ENCODE measurements around the gene PRLHR. TPM values are rescaled to one million over a fixed set of nuclear protein-coding genes. Genes with fewer than 3 reads are reported as not detected.

Gene PRLHR
- total RNA-seq, 5 donors from 2014 or later (not counting 1 experiment from before 2014, with no cell fraction given) = not detected

DNA sequence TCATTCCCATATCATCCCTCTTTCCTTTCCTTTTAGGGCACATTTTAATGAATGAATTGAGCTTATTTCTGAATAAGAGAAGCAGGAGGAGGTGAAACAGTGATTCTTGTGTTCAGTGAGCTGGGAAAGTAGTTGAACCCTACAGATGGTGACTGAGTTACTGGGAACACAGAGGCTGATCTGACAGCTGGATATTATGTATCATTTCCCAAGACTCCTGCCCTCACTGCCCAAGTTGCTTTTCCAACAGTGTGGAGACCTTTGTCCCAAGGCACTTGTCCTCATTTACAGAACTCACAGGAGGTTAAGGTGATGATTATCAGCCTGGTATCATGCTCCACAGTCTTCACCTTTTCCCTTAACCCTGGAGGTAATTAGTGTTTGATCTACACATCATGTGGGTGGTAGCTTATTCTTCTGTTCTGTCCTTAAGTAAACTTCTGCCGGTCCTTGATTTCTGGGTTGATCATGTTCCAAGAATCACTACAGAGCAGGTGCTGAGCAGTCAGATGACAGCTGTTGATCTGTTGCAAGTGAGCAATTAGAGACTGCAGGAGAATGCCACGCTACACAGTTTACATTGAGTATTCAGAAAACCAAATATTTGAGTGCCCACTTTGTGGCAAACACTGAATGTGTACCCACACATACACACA lies 2.6 kb downstream of the PRLHR start:
- H3K9me3 ChIP-seq = no peaks in the 10 kb centered on the region
- Mint-ChIP-seq H3K36me3 (no peaks in the 10 kb centered on the region), H3K4me3 (no peak overlapping the region), H3K9me3 (peaks cover 0 to 4% (median 0%) of the 10 kb centered on the region in 3 donors), H3K27ac (no peak overlapping the region), H3K27me3 (peaks cover 47 to 54% of the 10 kb centered on the region in 2 donors), H3K4me1 (peaks cover 26 to 30% (median 26%) of the 10 kb centered on the region in 3 donors)
- no peak for ATAC-seq (replicated peaks in 1 of 4)
- H3K4me1 ChIP-seq (ENCODE audit: control insufficient read depth in 1 of 2, extremely low read depth in 1 of 2, insufficient read depth in 2 of 2, low read length in 2 of 2) = peaks cover 0 to 24% of the 10 kb centered on the region in 2 experiments
- no peaks in the 10 kb centered on the region for H3K36me3 ChIP-seq (ENCODE audit: control insufficient read depth in 2 of 2, extremely low read depth in 1 of 2, insufficient read depth in 1 of 2, low read length in 1 of 2)
- ChIA-PET POLR2A (interaction anchor here in 1 of 2 donors (0.7 kb wide), 1 partner anchor 19 kb away, joined by 5 read pairs; no protein-coding TSS in a partner anchor), CTCF (interaction anchor here in 1 of 2 donors (0.6 kb wide), 1 partner anchor 127 kb away, joined by 3 read pairs; no protein-coding TSS in a partner anchor)
- no peak overlapping the region for H3K27ac ChIP-seq (ENCODE audit: low read length)
- H3K27me3 ChIP-seq (replicated peaks in 1 of 2; ENCODE audit: control insufficient read depth in 2 of 2, extremely low read depth in 1 of 2, insufficient read depth in 2 of 2, low read length in 1 of 2) = peaks cover 7 to 47% of the 10 kb centered on the region in 2 experiments
- no CpG with 5 or more reads among the region's 2 CpGs for WGBS (ENCODE audit: insufficient coverage)
- no peak for DNase-seq
- no peak overlapping the region for H3K4me3 ChIP-seq (ENCODE audit: control insufficient read depth in 1 of 2, extremely low read depth in 1 of 2, low read length in 1 of 2)

DNA sequence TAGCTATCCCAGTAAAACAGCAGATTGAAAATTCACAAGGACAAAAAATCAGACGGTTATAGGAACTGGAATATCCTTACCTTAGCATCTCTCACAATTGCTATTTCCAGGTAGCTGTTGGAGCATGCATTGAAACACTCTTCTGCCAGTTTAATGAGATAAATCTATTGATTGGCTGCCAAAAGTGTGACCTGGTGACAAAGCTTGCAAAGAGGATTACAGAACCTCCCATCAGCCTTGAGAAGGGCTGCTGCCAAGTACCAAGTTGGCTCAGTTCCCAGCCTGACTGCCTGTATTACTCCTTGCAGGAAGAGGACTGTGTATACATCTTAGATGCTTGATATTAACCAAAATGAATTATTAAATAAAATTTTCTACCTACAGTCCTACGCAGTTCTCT lies 5.1 kb downstream of the PRLHR start:
- H3K27me3 Mint-ChIP-seq = peaks cover 29 to 36% of the 10 kb centered on the region in 2 donors
- no peak overlapping the region for H3K27ac Mint-ChIP-seq
- H3K9me3 Mint-ChIP-seq = peaks cover 0 to 4% (median 0%) of the 10 kb centered on the region in 3 donors
- no peak overlapping the region for H3K4me3 Mint-ChIP-seq
- no peak overlapping the region for H3K4me3 ChIP-seq (ENCODE audit: control insufficient read depth in 1 of 2, extremely low read depth in 1 of 2, low read length in 1 of 2)
- H3K36me3 ChIP-seq (ENCODE audit: control insufficient read depth in 2 of 2, extremely low read depth in 1 of 2, insufficient read depth in 1 of 2, low read length in 1 of 2) = no peaks in the 10 kb centered on the region
- no peak for ATAC-seq (replicated peaks in 1 of 4)
- ChIA-PET POLR2A (no interaction called here), CTCF (no interaction called here)
- no peaks in the 10 kb centered on the region for H3K36me3 Mint-ChIP-seq
- H3K4me1 Mint-ChIP-seq = peaks cover 12 to 15% (median 13%) of the 10 kb centered on the region in 3 donors
- DNase-seq = no peak
- H3K27me3 ChIP-seq (replicated peaks in 1 of 2; ENCODE audit: control insufficient read depth in 2 of 2, extremely low read depth in 1 of 2, insufficient read depth in 2 of 2, low read length in 1 of 2) = peaks cover 5 to 27% of the 10 kb centered on the region in 2 experiments
- no peak overlapping the region for H3K27ac ChIP-seq (ENCODE audit: low read length)
- H3K4me1 ChIP-seq (ENCODE audit: control insufficient read depth in 1 of 2, extremely low read depth in 1 of 2, insufficient read depth in 2 of 2, low read length in 2 of 2) = peaks cover 0 to 11% of the 10 kb centered on the region in 2 experiments
- no CpG with 5 or more reads among the region's 2 CpGs for WGBS (ENCODE audit: insufficient coverage)
- H3K9me3 ChIP-seq = no peaks in the 10 kb centered on the region

DNA sequence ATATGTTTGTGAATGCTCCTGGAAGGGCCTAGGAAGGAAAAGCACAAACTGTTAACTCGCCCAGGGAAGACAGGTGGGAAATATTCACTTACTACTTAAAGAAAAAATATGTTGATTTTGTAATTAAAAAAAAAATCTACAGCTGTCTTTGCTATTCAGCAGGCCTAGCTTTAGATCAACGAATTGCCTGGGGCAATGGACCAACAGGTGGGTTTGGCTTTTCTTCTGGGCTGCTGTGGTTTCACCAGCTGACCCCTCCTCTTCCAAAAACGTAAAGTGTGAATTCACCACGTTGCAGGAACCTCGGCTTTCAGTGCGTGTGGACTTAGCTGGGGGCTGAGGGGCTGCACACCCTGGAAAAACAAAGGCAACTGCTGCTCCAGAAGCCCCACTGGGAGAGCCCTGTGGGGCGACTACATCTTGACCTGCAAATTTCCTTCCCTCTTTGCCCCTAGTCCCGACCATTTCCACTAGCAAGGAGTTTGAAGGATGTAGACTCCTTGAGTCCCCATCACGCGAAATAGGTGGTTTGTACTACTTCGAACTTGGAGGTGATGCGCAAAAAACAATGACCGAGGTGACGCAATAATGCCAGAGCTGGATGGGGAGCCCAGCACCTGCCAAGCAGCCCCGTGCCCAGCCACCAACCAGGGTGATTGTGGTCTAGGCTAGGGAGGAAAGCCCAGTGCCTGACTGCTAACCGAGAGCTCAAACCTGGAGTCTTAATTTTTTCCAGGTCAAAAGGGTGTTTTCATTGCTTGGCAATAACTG lies 7.4 kb downstream of the PRLHR start:
- WGBS (ENCODE audit: insufficient coverage) = 77% methylated on average over 8 of the region's 16 CpGs
- ChIA-PET POLR2A (no interaction called here), CTCF (no interaction called here)
- ATAC-seq (replicated peaks in 1 of 4) (no peak), DNase-seq (no peak)
- H3K27ac Mint-ChIP-seq = no peak overlapping the region
- Histone ChIP-seq H3K9me3 (no peaks in the 10 kb centered on the region), H3K4me3 (ENCODE audit: control insufficient read depth in 1 of 2, extremely low read depth in 1 of 2, low read length in 1 of 2) (no peak overlapping the region), H3K36me3 (ENCODE audit: control insufficient read depth in 2 of 2, extremely low read depth in 1 of 2, insufficient read depth in 1 of 2, low read length in 1 of 2) (no peaks in the 10 kb centered on the region), H3K27me3 (replicated peaks in 1 of 2; ENCODE audit: control insufficient read depth in 2 of 2, extremely low read depth in 1 of 2, insufficient read depth in 2 of 2, low read length in 1 of 2) (peaks cover 0 to 9% of the 10 kb centered on the region in 2 experiments), H3K27ac (ENCODE audit: low read length) (no peak overlapping the region), H3K4me1 (ENCODE audit: control insufficient read depth in 1 of 2, extremely low read depth in 1 of 2, insufficient read depth in 2 of 2, low read length in 2 of 2) (no peaks in the 10 kb centered on the region)
- no peaks in the 10 kb centered on the region for H3K36me3 Mint-ChIP-seq
- peaks cover 13% of the 10 kb centered on the region in 2 donors for H3K27me3 Mint-ChIP-seq
- no peaks in the 10 kb centered on the region for H3K4me1 Mint-ChIP-seq
- H3K9me3 Mint-ChIP-seq = peaks cover 0 to 4% (median 0%) of the 10 kb centered on the region in 3 donors
- H3K4me3 Mint-ChIP-seq = no peak overlapping the region

DNA sequence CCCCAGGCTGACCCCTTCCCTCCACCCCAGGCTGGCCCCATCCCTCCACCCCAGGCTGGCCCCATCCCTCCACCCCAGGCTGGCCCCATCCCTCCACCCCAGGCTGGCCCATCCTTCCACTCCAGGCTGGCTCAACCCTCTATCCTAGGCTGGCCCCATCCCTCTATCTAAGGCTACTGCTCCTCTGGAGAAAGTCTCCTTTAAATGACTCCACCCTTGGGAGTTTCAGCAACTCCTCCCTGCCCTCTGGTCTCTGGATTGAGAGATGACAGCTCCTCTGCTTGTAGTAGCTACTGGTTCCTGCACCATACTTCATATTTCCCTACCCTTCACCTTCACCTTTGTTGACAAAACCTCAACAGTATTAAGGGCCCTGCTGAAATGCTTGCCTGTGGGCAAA lies 8.5 kb downstream of the PRLHR start:
- Histone ChIP-seq H3K27me3 (replicated peaks in 1 of 2; ENCODE audit: control insufficient read depth in 2 of 2, extremely low read depth in 1 of 2, insufficient read depth in 2 of 2, low read length in 1 of 2) (peaks cover 0 to 9% of the 10 kb centered on the region in 2 experiments), H3K4me3 (ENCODE audit: control insufficient read depth in 1 of 2, extremely low read depth in 1 of 2, low read length in 1 of 2) (no peak overlapping the region), H3K9me3 (no peaks in the 10 kb centered on the region), H3K4me1 (ENCODE audit: control insufficient read depth in 1 of 2, extremely low read depth in 1 of 2, insufficient read depth in 2 of 2, low read length in 2 of 2) (no peaks in the 10 kb centered on the region), H3K27ac (ENCODE audit: low read length) (no peak overlapping the region), H3K36me3 (ENCODE audit: control insufficient read depth in 2 of 2, extremely low read depth in 1 of 2, insufficient read depth in 1 of 2, low read length in 1 of 2) (no peaks in the 10 kb centered on the region)
- Mint-ChIP-seq H3K27me3 (peaks cover 2 to 4% of the 10 kb centered on the region in 2 donors), H3K4me1 (no peaks in the 10 kb centered on the region), H3K9me3 (no peaks in the 10 kb centered on the region), H3K36me3 (no peaks in the 10 kb centered on the region), H3K4me3 (no peak overlapping the region), H3K27ac (no peak overlapping the region)
- POLR2A ChIA-PET = no interaction called here
- no peak for DNase-seq
- ATAC-seq (replicated peaks in 1 of 4) = no peak
- CTCF ChIA-PET = interaction anchor here in 1 of 2 donors (0.6 kb wide), 1 partner anchor 40 kb away, joined by 4 read pairs; no protein-coding TSS in a partner anchor

DNA sequence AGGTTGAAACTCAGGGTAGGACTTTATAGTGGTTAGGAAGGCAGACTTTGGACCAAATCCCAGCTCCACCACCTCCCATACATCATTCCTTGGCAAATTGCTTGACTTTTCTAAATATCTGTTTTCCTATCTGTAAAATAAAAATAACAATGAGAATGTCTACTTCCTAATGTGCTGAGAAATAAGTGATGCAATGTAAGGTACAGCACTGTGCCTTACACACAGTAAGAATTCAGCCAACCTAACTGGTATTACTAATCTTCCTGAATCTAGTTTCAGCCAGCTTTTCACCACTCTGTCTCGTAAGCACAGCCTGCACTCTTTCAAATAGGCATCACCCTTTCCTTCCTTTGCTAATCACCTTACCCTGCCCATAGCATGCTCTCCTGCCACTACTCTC lies 9.7 kb downstream of the PRLHR start:
- H3K4me1 Mint-ChIP-seq = no peaks in the 10 kb centered on the region
- no peak overlapping the region for H3K4me3 Mint-ChIP-seq
- H3K36me3 Mint-ChIP-seq = no peaks in the 10 kb centered on the region
- POLR2A ChIA-PET = no interaction called here
- peaks cover 0 to 6% of the 10 kb centered on the region in 2 experiments for H3K27me3 ChIP-seq (replicated peaks in 1 of 2; ENCODE audit: control insufficient read depth in 2 of 2, extremely low read depth in 1 of 2, insufficient read depth in 2 of 2, low read length in 1 of 2)
- no peaks in the 10 kb centered on the region for H3K36me3 ChIP-seq (ENCODE audit: control insufficient read depth in 2 of 2, extremely low read depth in 1 of 2, insufficient read depth in 1 of 2, low read length in 1 of 2)
- peaks cover 0 to 4% of the 10 kb centered on the region in 2 donors for H3K27me3 Mint-ChIP-seq
- H3K4me3 ChIP-seq (ENCODE audit: control insufficient read depth in 1 of 2, extremely low read depth in 1 of 2, low read length in 1 of 2) = no peak overlapping the region
- CTCF ChIA-PET = interaction anchor here in 1 of 2 donors (0.6 kb wide), 1 partner anchor 31 kb away, joined by 4 read pairs; no protein-coding TSS in a partner anchor
- no peak overlapping the region for H3K27ac Mint-ChIP-seq
- WGBS (ENCODE audit: insufficient coverage) = 70% methylated on average over 1 of the region's 1 CpG
- no peak for DNase-seq
- H3K4me1 ChIP-seq (ENCODE audit: control insufficient read depth in 1 of 2, extremely low read depth in 1 of 2, insufficient read depth in 2 of 2, low read length in 2 of 2) = no peaks in the 10 kb centered on the region
- no peaks in the 10 kb centered on the region for H3K9me3 ChIP-seq
- no peak overlapping the region for H3K27ac ChIP-seq (ENCODE audit: low read length)
- ATAC-seq (replicated peaks in 1 of 4) = no peak
- H3K9me3 Mint-ChIP-seq = no peaks in the 10 kb centered on the region

DNA sequence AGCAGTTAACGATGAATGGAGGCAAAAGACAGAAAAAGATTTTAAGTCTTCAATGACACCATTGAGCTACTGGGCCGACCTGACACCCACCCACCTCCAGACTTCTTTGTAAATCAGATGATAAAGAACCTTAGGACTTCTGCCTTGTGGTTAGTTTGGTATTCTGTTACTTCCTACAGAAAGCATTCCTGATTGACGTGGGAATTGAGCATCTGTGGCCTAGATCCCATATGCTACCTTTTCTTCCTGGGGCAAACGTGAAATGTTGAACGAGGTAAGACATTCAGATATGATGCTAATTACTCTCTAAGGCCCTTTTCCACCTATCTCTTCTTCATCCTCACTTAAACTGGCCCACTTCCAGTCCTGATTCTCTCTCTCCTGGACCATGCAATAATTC lies 10.2 kb downstream of the PRLHR start:
- Mint-ChIP-seq H3K27me3 (peaks cover 0 to 4% of the 10 kb centered on the region in 2 donors), H3K4me3 (no peak overlapping the region), H3K9me3 (no peaks in the 10 kb centered on the region), H3K4me1 (no peaks in the 10 kb centered on the region), H3K36me3 (no peaks in the 10 kb centered on the region), H3K27ac (no peak overlapping the region)
- WGBS (ENCODE audit: insufficient coverage) = 92% methylated on average over 3 of the region's 5 CpGs
- H3K4me3 ChIP-seq (ENCODE audit: control insufficient read depth in 1 of 2, extremely low read depth in 1 of 2, low read length in 1 of 2) = no peak overlapping the region
- no peaks in the 10 kb centered on the region for H3K9me3 ChIP-seq
- ATAC-seq (replicated peaks in 1 of 4) = no peak
- DNase-seq = no peak
- POLR2A ChIA-PET = no interaction called here
- H3K4me1 ChIP-seq (ENCODE audit: control insufficient read depth in 1 of 2, extremely low read depth in 1 of 2, insufficient read depth in 2 of 2, low read length in 2 of 2) = no peaks in the 10 kb centered on the region
- CTCF ChIA-PET = no interaction called here
- no peaks in the 10 kb centered on the region for H3K36me3 ChIP-seq (ENCODE audit: control insufficient read depth in 2 of 2, extremely low read depth in 1 of 2, insufficient read depth in 1 of 2, low read length in 1 of 2)
- no peak overlapping the region for H3K27ac ChIP-seq (ENCODE audit: low read length)
- peaks cover 0 to 6% of the 10 kb centered on the region in 2 experiments for H3K27me3 ChIP-seq (replicated peaks in 1 of 2; ENCODE audit: control insufficient read depth in 2 of 2, extremely low read depth in 1 of 2, insufficient read depth in 2 of 2, low read length in 1 of 2)
